Immature natural killer cell (primary cell): ENCODE results near the gene FRMD5. TPM values are rescaled to one million over a fixed set of nuclear protein-coding genes. Genes with fewer than 3 reads are reported as not detected.
"Not testable (repeated sequence)": the region's sequence is repeated elsewhere in the genome, so short reads cannot be mapped to it uniquely, and the experiment has no call there.

Experiments used
- DNase-seq, 3 donors: peaks; one replicate each; pipeline ENCODE4 v3.0.0; 2022; ENCODE audit warnings: mixed read lengths in 1 of 3
- H3K27ac Mint-ChIP-seq, 6 donors: one replicate each; pipeline ENCODE4 v1.8.0; 2020; ENCODE audit warnings: mixed read lengths in 6 of 6, mild to moderate bottlenecking in 5 of 6, inconsistent platforms in 4 of 6, moderate library complexity in 3 of 6
- H3K27me3 Mint-ChIP-seq, 3 donors: one replicate each; pipeline ENCODE4 v1.8.0; 2020 to 2021; ENCODE audit warnings: low read depth in 3 of 3, mild to moderate bottlenecking in 3 of 3, mixed read lengths in 3 of 3, moderate library complexity in 3 of 3, inconsistent platforms in 1 of 3
- H3K36me3 Mint-ChIP-seq, 3 donors: one replicate each; pipeline ENCODE4 v1.8.0; 2020; ENCODE audit warnings: mixed read lengths in 3 of 3, inconsistent platforms in 2 of 3, mild to moderate bottlenecking in 2 of 3
- H3K4me1 Mint-ChIP-seq, 2 donors: one replicate each; pipeline ENCODE4 v1.8.0; 2020; ENCODE audit warnings: inconsistent platforms in 2 of 2, mild to moderate bottlenecking in 2 of 2, mixed read lengths in 2 of 2, moderate library complexity in 1 of 2
- H3K4me3 Mint-ChIP-seq, 5 donors: one replicate each; pipeline ENCODE4 v1.8.0; 2020; ENCODE audit warnings: mild to moderate bottlenecking in 5 of 5, mixed read lengths in 5 of 5, inconsistent platforms in 3 of 5, moderate library complexity in 3 of 5
- H3K9me3 Mint-ChIP-seq, 6 donors: one replicate each; pipeline ENCODE4 v1.8.0; 2020; ENCODE audit warnings: mild to moderate bottlenecking in 6 of 6, mixed read lengths in 6 of 6, inconsistent platforms in 4 of 6, moderate library complexity in 3 of 6
- polyA plus RNA-seq, 3 donors: library from polyadenylated mRNA; unstranded; fragments of 300-500 nt; fragmentation: Illumina TruSeq; gene quantifications; one replicate each; pipeline ENCODE4 v1.2.3, GENCODE V29; 2021

The FRMD5 gene
- polyA plus RNA-seq, 3 donors from 2014 or later = 0.08 to 0.75 (median 0.21) TPM

GRCh38 chr15:43859546-43859945, 335.5 kb downstream of the FRMD5 start:
- no peak for DNase-seq
- H3K4me1 Mint-ChIP-seq = no peaks in the 10 kb centered on the region
- H3K9me3 Mint-ChIP-seq = no peaks in the 10 kb centered on the region
- peaks cover 0 to 28% (median 5%) of the 10 kb centered on the region in 3 donors for H3K36me3 Mint-ChIP-seq
- no peak overlapping the region for H3K4me3 Mint-ChIP-seq
- no peaks in the 10 kb centered on the region for H3K27me3 Mint-ChIP-seq
- peak overlapping the region in 2 of 6 donors; percentile 12 to 26 for H3K27ac Mint-ChIP-seq

GRCh38 chr15:43854801-43855200, 340.3 kb downstream of the FRMD5 start:
- Mint-ChIP-seq H3K9me3 (no peaks in the 10 kb centered on the region), H3K27me3 (no peaks in the 10 kb centered on the region), H3K27ac (no peak overlapping the region), H3K4me1 (no peaks in the 10 kb centered on the region), H3K36me3 (peaks cover 7 to 43% (median 14%) of the 10 kb centered on the region in 3 donors), H3K4me3 (no peak overlapping the region)
- DNase-seq = no peak

GRCh38 chr15:43852607-43853006, 342.5 kb downstream of the FRMD5 start:
- Mint-ChIP-seq H3K9me3 (no peaks in the 10 kb centered on the region), H3K27me3 (no peaks in the 10 kb centered on the region), H3K4me1 (no peaks in the 10 kb centered on the region), H3K36me3 (peaks cover 9 to 37% (median 10%) of the 10 kb centered on the region in 3 donors), H3K27ac (no peak overlapping the region), H3K4me3 (no peak overlapping the region)
- DNase-seq = no peak

- Mint-ChIP-seq H3K4me1 (no peaks in the 10 kb centered on the region), H3K27ac (no peak overlapping the region), H3K27me3 (no peaks in the 10 kb centered on the region), H3K9me3 (no peaks in the 10 kb centered on the region), H3K4me3 (no peak overlapping the region), H3K36me3 (peaks cover 9 to 31% (median 10%) of the 10 kb centered on the region in 3 donors)
- DNase-seq = no peak
Measured at GRCh38 chr15:43851251-43851650, 343.8 kb downstream of the FRMD5 start.

- no peak overlapping the region for H3K4me3 Mint-ChIP-seq
- H3K9me3 Mint-ChIP-seq = no peaks in the 10 kb centered on the region
- H3K27ac Mint-ChIP-seq = no peak overlapping the region
- peaks cover 10 to 18% (median 16%) of the 10 kb centered on the region in 3 donors for H3K36me3 Mint-ChIP-seq
- DNase-seq = no peak
- no peaks in the 10 kb centered on the region for H3K4me1 Mint-ChIP-seq
- no peaks in the 10 kb centered on the region for H3K27me3 Mint-ChIP-seq
Measured at GRCh38 chr15:43845421-43845820, 349.6 kb downstream of the FRMD5 start.

GRCh38 chr15:43832485-43832884, 362.6 kb downstream of the FRMD5 start:
- H3K27me3 Mint-ChIP-seq, H3K9me3 Mint-ChIP-seq, DNase-seq: not testable (repeated sequence)
- H3K36me3 Mint-ChIP-seq = peaks cover 4 to 16% (median 12%) of the 10 kb centered on the region in 3 donors
- H3K4me3 Mint-ChIP-seq = peak overlapping the region in 1 of 5 donors; percentile 55
- H3K4me1 Mint-ChIP-seq = peaks cover 16 to 27% of the 10 kb centered on the region in 2 donors
- H3K27ac Mint-ChIP-seq = peak overlapping the region in 2 of 6 donors; percentile 10 to 76

- Mint-ChIP-seq H3K27ac (peak overlapping the region in 2 of 6 donors; percentile 36 to 42), H3K4me1 (peaks cover 25 to 36% of the 10 kb centered on the region in 2 donors), H3K36me3 (peaks cover 4 to 13% (median 12%) of the 10 kb centered on the region in 3 donors)
- DNase-seq, H3K4me3 Mint-ChIP-seq, H3K9me3 Mint-ChIP-seq, H3K27me3 Mint-ChIP-seq: not testable (repeated sequence)
Measured at GRCh38 chr15:43831519-43832052, 363.5 kb downstream of the FRMD5 start.

- not testable (repeated sequence) for DNase-seq, H3K9me3 Mint-ChIP-seq, H3K36me3 Mint-ChIP-seq, H3K27me3 Mint-ChIP-seq, H3K4me3 Mint-ChIP-seq, H3K27ac Mint-ChIP-seq
- H3K4me1 Mint-ChIP-seq = peaks cover 33 to 44% of the 10 kb centered on the region in 2 donors
Measured at GRCh38 chr15:43830691-43831275, 364.3 kb downstream of the FRMD5 start.

GRCh38 chr15:43829951-43830540, 365.0 kb downstream of the FRMD5 start:
- DNase-seq, H3K4me3 Mint-ChIP-seq, H3K27me3 Mint-ChIP-seq, H3K9me3 Mint-ChIP-seq, H3K36me3 Mint-ChIP-seq: not testable (repeated sequence)
- Mint-ChIP-seq H3K4me1 (peaks cover 35 to 49% of the 10 kb centered on the region in 2 donors), H3K27ac (peak overlapping the region in 1 of 6 donors; percentile 48)

GRCh38 chr15:43828061-43828657, 366.9 kb downstream of the FRMD5 start:
- DNase-seq = peak in 1 of 3 donors; percentile 9
- Mint-ChIP-seq H3K4me3 (peak overlapping the region; percentile 84 to 99 (median 89)), H3K9me3 (no peaks in the 10 kb centered on the region), H3K36me3 (no peaks in the 10 kb centered on the region), H3K4me1 (peaks cover 51 to 58% of the 10 kb centered on the region in 2 donors), H3K27ac (peak overlapping the region; percentile 68 to 96 (median 90)), H3K27me3 (peaks cover 4 to 10% (median 7%) of the 10 kb centered on the region in 3 donors)

- H3K27ac Mint-ChIP-seq = peak within 1 kb of the TSS; percentile 68 to 96 (median 90)
- H3K4me3 Mint-ChIP-seq = peak within 1 kb of the TSS; percentile 84 to 99 (median 89)
- peak; percentile 71 to 72 (median 71) for DNase-seq
- H3K4me1 Mint-ChIP-seq = peaks cover 53 to 56% of the 10 kb centered on the region in 2 donors
- peaks cover 4 to 10% (median 7%) of the 10 kb centered on the region in 3 donors for H3K27me3 Mint-ChIP-seq
- no peaks in the 10 kb centered on the region for H3K36me3 Mint-ChIP-seq
- no peaks in the 10 kb centered on the region for H3K9me3 Mint-ChIP-seq
Measured at GRCh38 chr15:43826508-43827341, 368.3 kb downstream of the FRMD5 start, which contains the start of gene WDR76. TSS of gene WDR76 (plus strand) at chr15:43827002. CDS start at chr15:43827033, 31 bp downstream.

GRCh38 chr15:43826029-43826507, 369.0 kb downstream of the FRMD5 start:
- DNase-seq = no peak
- Mint-ChIP-seq H3K27ac (peak overlapping the region; percentile 68 to 96 (median 90)), H3K9me3 (no peaks in the 10 kb centered on the region), H3K27me3 (peaks cover 4 to 10% (median 7%) of the 10 kb centered on the region in 3 donors), H3K36me3 (no peaks in the 10 kb centered on the region), H3K4me1 (peaks cover 59 to 61% of the 10 kb centered on the region in 2 donors), H3K4me3 (peak overlapping the region; percentile 84 to 99 (median 89))

GRCh38 chr15:43825305-43825704, 369.8 kb downstream of the FRMD5 start:
- Mint-ChIP-seq H3K4me1 (peaks cover 59 to 63% of the 10 kb centered on the region in 2 donors), H3K4me3 (peak overlapping the region in 4 of 5 donors; percentile 89 to 99 (median 94)), H3K27ac (peak overlapping the region in 4 of 6 donors; percentile 68 to 100 (median 81))
- not testable (repeated sequence) for H3K27me3 Mint-ChIP-seq, H3K36me3 Mint-ChIP-seq, H3K9me3 Mint-ChIP-seq, DNase-seq
